HepG2 (cell line): ENCODE results near the gene KRTAP5-10. TPM values are rescaled to one million over a fixed set of nuclear protein-coding genes. Genes with fewer than 3 reads are reported as not detected.

Experiments
- ATAC-seq: fragments of 200-7000 bp; cut with Tn5 transposase; 3 replicates; pipeline ENCODE4 v1.9.1; 2020; ENCODE audit warnings: mild to moderate bottlenecking, moderate library complexity
- BruUV-seq: library from RNA; stranded (reverse); fragments of 400-500 nt; replicated peaks from 2 replicates; lab custom pipeline; 2021; lab: Mats Ljungman, UMichigan
- CTCF ChIA-PET: fragments of 300-600 bp; formaldehyde crosslinking; extraction: SDS; loops from one replicate; lab custom pipeline; 2021; ENCODE audit warnings: low total read pairs, inconsistent platforms, low intra/inter-chr PET ratio; lab: Yijun Ruan, JAX
- POLR2A ChIA-PET: fragments of 350-600 bp; sonication (Branson Sonifier 250); formaldehyde crosslinking; loops from one replicate; lab custom pipeline; 2020; ENCODE audit warnings: antibody characterized with exemption, inconsistent platforms; lab: Yijun Ruan, JAX
- DNase-seq: peaks from one replicate; pipeline ENCODE4 v3.0.0-alpha.2; 2015; ENCODE audit warnings: low spot score
- FAIRE-seq: peaks from 3 replicates; lab custom pipeline; 2011; peaks lifted over from hg19 to GRCh38; lab: Jason Lieb, UNC
- H2AFZ ChIP-seq: one replicate; pipeline ENCODE4 v1.6.1; 2011; ENCODE audit warnings: low read length, inconsistent platforms
- H3K27ac ChIP-seq: fragments of 300-600 bp; 3 replicates; pipeline ENCODE4 v1.8.0; 2011; ENCODE audit warnings: mixed run types, mild to moderate bottlenecking, mixed read lengths, low read length, inconsistent platforms; ENCODE audit not compliant: insufficient read depth; ENCODE audit errors: extremely low read length
- H3K27me3 ChIP-seq, 2 experiments: fragments of 200-600 bp in 1 of 2; 2 replicates in 1 of 2; 3 replicates in 1 of 2; pipeline versions ENCODE4 v1.6.0 to v1.8.0; 2011; ENCODE audit warnings: low read length in 2 of 2, mild to moderate bottlenecking in 2 of 2, moderate library complexity in 2 of 2, inconsistent platforms in 1 of 2; ENCODE audit not compliant: insufficient read depth in 2 of 2, control insufficient read depth in 1 of 2
- H3K36me3 ChIP-seq, 2 experiments: fragments of 200-600 bp in 1 of 2; replicated peaks in 1 of 2; 2 replicates in 1 of 2; 3 replicates in 1 of 2; pipeline versions ENCODE4 v1.5.1 to v1.8.0; 2011; ENCODE audit warnings: low read length in 2 of 2, inconsistent platforms in 1 of 2; ENCODE audit not compliant: insufficient read depth in 2 of 2, control insufficient read depth in 1 of 2
- H3K4me1 ChIP-seq: 2 replicates; pipeline ENCODE4 v1.5.1; 2012; ENCODE audit warnings: low read length, inconsistent platforms; ENCODE audit not compliant: insufficient read depth
- H3K4me2 ChIP-seq: 2 replicates; pipeline ENCODE4 v1.6.0; 2011; ENCODE audit warnings: low read depth, low read length, inconsistent platforms
- H3K4me3 ChIP-seq, 3 experiments: fragments of 200-600 bp in 1 of 3; sonication (generic), shearing (Covaris generic) in 1 of 3; replicated peaks in 1 of 3; 2 replicates each; pipeline ENCODE4 v1.5.1; 2011 to 2016; ENCODE audit warnings: low read length in 3 of 3, inconsistent platforms in 2 of 3, low read depth in 2 of 3, mild to moderate bottlenecking in 2 of 3, control low read depth in 1 of 3, mixed read lengths in 1 of 3; ENCODE audit not compliant: insufficient read depth in 1 of 3
- H3K79me2 ChIP-seq: one replicate; pipeline ENCODE4 v1.6.1; 2011; ENCODE audit warnings: low read length, inconsistent platforms; ENCODE audit not compliant: insufficient read depth
- H3K9ac ChIP-seq: 2 replicates; pipeline ENCODE4 v1.6.0; 2011; ENCODE audit warnings: mild to moderate bottlenecking, low read depth, low read length, inconsistent platforms; ENCODE audit not compliant: insufficient read depth
- H3K9me3 ChIP-seq: 2 replicates; pipeline ENCODE4 v1.5.1; 2012; ENCODE audit warnings: mild to moderate bottlenecking, low read length
- H4K20me1 ChIP-seq: 2 replicates; pipeline ENCODE4 v1.6.0; 2011; ENCODE audit warnings: inconsistent platforms, mild to moderate bottlenecking, low read length, moderate library complexity; ENCODE audit not compliant: insufficient read depth
- CREM ChIP-seq, 2 experiments: sonication (generic) in 1 of 2; formaldehyde crosslinking in 1 of 2; IDR thresholded peaks; 2 replicates each; pipeline versions ENCODE4 v1.4.0 to v1.6.1; 2016 to 2020; ENCODE audit warnings: antibody characterized with exemption in 1 of 2, mild to moderate bottlenecking in 1 of 2, missing genetic modification reagents in 1 of 2
- EED ChIP-seq: sonication (generic); formaldehyde crosslinking; IDR thresholded peaks from 2 replicates; pipeline ENCODE4 v1.5.0; 2020; ENCODE audit warnings: mild to moderate bottlenecking, missing genetic modification reagents
- GATAD1 ChIP-seq: IDR thresholded peaks from 2 replicates; pipeline ENCODE4 v1.6.1; 2016; ENCODE audit warnings: missing genetic modification reagents, missing compliant biosample characterization
- HMG20A ChIP-seq: IDR thresholded peaks from 2 replicates; pipeline ENCODE4 v1.6.1; 2016; ENCODE audit warnings: borderline replicate concordance
- PRDM4 ChIP-seq: sonication (generic); formaldehyde crosslinking; IDR thresholded peaks from 2 replicates; pipeline ENCODE4 v1.9.0; 2021; ENCODE audit warnings: missing genetic modification reagents, borderline replicate concordance
- ZNF619 ChIP-seq: sonication (generic); formaldehyde crosslinking; IDR thresholded peaks from 2 replicates; pipeline ENCODE4 v1.4.0; 2020; ENCODE audit warnings: mild to moderate bottlenecking, missing genetic modification reagents
- WGBS: methylation state at CpG from one replicate; pipeline ENCODE4 v1.1.6; 2017; ENCODE audit warnings: low lambda C conversion rate; 5-methylcytosine and 5-hydroxymethylcytosine counted together
- in situ Hi-C: cut with HindIII; loops from 2 replicates; pipeline ENCODE4 v1.10.0; 2017; ENCODE audit warnings: low pct_unique_long_range_greater_than_20kb; ENCODE audit not compliant: extremely low pct_ligation_motif_present
- intact Hi-C: fragments of 100-400 bp; cut with micrococcal nuclease; formaldehyde crosslinking; loops from one replicate; pipeline ENCODE4 v1.10.0; 2022; ENCODE audit not compliant: unreplicated experiment
- polyA plus RNA-seq, 8 experiments: library from polyadenylated mRNA; depleted of rRNA in 3 of 8; stranded (reverse) in 7 of 8; unstranded in 1 of 8; fragments of >200 nt; fragmentation: Illumina TruSeq in 4 of 8; extraction: Trizol in 4 of 8; gene quantifications; 2 replicates each; pipeline versions ENCODE4 v1.2.1 to v1.2.3, GENCODE V29; 2011 to 2016; ENCODE audit warnings: low read depth in 4 of 8, missing spikeins in 1 of 8, mixed read lengths in 1 of 8; ENCODE audit not compliant: insufficient read depth in 1 of 8
- total RNA-seq, 5 experiments: library from RNA; depleted of rRNA; stranded (reverse); fragments of >200 nt; fragmentation: Illumina TruSeq; extraction: Trizol; gene quantifications; 2 replicates each; pipeline ENCODE4 v1.2.3, GENCODE V29; 2016; ENCODE audit warnings: low read depth in 1 of 5
- TF ChIP-seq, protein P1 (sequence below): sonication (generic); formaldehyde crosslinking; IDR thresholded peaks from 2 replicates; pipeline ENCODE4 v1.5.0; 2020; ENCODE audit warnings: missing genetic modification reagents
- TF ChIP-seq, protein P2 (sequence below): sonication (generic); formaldehyde crosslinking; IDR thresholded peaks from 2 replicates; pipeline ENCODE4 v1.8.0; 2022; ENCODE audit warnings: missing genetic modification reagents, mild to moderate bottlenecking, moderate library complexity, borderline replicate concordance
- TF ChIP-seq, protein P3 (sequence below): IDR thresholded peaks from 2 replicates; pipeline ENCODE4 v1.6.1; 2016
- TF ChIP-seq, protein P4 (sequence below): fragments of 450-650 bp; IDR thresholded peaks from 2 replicates; pipeline ENCODE4 v1.6.1; 2017; ENCODE audit warnings: mild to moderate bottlenecking

The KRTAP5-10 gene
- total and polyA plus RNA-seq, 2 of the 13 experiments (the other 11 are each of a cell fraction or from before 2014, with no cell fraction given) = not detected

- TF ChIP-seq, protein P1, sequence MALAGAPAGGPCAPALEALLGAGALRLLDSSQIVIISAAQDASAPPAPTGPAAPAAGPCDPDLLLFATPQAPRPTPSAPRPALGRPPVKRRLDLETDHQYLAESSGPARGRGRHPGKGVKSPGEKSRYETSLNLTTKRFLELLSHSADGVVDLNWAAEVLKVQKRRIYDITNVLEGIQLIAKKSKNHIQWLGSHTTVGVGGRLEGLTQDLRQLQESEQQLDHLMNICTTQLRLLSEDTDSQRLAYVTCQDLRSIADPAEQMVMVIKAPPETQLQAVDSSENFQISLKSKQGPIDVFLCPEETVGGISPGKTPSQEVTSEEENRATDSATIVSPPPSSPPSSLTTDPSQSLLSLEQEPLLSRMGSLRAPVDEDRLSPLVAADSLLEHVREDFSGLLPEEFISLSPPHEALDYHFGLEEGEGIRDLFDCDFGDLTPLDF (CRISPR knock-in tag) = no peak
- TF ChIP-seq PRDM4 (CRISPR knock-in tag) = no peak
These were observed 22.2 kb upstream of the KRTAP5-10 start (continued) for GRCh38 chr11:71542879-71543777.

- FAIRE-seq (no peak), DNase-seq (no peak), ATAC-seq (no peak)
- no peaks in the 10 kb centered on the region for H3K27me3 ChIP-seq
- H3K9me3 ChIP-seq = no peaks in the 10 kb centered on the region
- H3K36me3 ChIP-seq = no peaks in the 10 kb centered on the region
- no peak overlapping the region for H3K27ac ChIP-seq
- WGBS = 90% methylated on average over 8 of the region's 8 CpGs
- H3K4me2 ChIP-seq = no peak overlapping the region
- peaks cover 95% of the 10 kb centered on the region for H3K4me1 ChIP-seq
- H2AFZ ChIP-seq = no peak overlapping the region
- ChIA-PET POLR2A (interaction anchor here (1.9 kb wide), 1 partner anchor 10 kb away, joined by 7 read pairs; no protein-coding TSS in a partner anchor), CTCF (no interaction called here)
- no peaks in the 10 kb centered on the region for H3K79me2 ChIP-seq
- no peaks in the 10 kb centered on the region for H4K20me1 ChIP-seq
- H3K9ac ChIP-seq = no peak overlapping the region
- in situ Hi-C loops = no loop called here
- no peak overlapping the region for H3K4me3 ChIP-seq
- BruUV-seq = no TSS peak
- intact Hi-C loops = no loop called here
- TF ChIP-seq EED (no peak), CREM (IDR thresholded peaks at IDR 0.05) (no peak), CREM (CRISPR knock-in tag; IDR thresholded peaks at IDR 0.05) (no peak), GATAD1 (no peak), ZNF619 (no peak), HMG20A (CRISPR knock-in tag) (no peak)
- TF ChIP-seq, protein P2, sequence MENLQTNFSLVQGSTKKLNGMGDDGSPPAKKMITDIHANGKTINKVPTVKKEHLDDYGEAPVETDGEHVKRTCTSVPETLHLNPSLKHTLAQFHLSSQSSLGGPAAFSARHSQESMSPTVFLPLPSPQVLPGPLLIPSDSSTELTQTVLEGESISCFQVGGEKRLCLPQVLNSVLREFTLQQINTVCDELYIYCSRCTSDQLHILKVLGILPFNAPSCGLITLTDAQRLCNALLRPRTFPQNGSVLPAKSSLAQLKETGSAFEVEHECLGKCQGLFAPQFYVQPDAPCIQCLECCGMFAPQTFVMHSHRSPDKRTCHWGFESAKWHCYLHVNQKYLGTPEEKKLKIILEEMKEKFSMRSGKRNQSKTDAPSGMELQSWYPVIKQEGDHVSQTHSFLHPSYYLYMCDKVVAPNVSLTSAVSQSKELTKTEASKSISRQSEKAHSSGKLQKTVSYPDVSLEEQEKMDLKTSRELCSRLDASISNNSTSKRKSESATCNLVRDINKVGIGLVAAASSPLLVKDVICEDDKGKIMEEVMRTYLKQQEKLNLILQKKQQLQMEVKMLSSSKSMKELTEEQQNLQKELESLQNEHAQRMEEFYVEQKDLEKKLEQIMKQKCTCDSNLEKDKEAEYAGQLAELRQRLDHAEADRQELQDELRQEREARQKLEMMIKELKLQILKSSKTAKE (CRISPR knock-in tag) = no peak
- TF ChIP-seq, protein P3, sequence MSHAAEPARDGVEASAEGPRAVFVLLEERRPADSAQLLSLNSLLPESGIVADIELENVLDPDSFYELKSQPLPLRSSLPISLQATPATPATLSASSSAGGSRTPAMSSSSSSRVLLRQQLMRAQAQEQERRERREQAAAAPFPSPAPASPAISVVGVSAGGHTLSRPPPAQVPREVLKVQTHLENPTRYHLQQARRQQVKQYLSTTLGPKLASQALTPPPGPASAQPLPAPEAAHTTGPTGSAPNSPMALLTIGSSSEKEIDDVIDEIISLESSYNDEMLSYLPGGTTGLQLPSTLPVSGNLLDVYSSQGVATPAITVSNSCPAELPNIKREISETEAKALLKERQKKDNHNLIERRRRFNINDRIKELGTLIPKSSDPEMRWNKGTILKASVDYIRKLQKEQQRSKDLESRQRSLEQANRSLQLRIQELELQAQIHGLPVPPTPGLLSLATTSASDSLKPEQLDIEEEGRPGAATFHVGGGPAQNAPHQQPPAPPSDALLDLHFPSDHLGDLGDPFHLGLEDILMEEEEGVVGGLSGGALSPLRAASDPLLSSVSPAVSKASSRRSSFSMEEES = no peak
- TF ChIP-seq, protein P4, sequence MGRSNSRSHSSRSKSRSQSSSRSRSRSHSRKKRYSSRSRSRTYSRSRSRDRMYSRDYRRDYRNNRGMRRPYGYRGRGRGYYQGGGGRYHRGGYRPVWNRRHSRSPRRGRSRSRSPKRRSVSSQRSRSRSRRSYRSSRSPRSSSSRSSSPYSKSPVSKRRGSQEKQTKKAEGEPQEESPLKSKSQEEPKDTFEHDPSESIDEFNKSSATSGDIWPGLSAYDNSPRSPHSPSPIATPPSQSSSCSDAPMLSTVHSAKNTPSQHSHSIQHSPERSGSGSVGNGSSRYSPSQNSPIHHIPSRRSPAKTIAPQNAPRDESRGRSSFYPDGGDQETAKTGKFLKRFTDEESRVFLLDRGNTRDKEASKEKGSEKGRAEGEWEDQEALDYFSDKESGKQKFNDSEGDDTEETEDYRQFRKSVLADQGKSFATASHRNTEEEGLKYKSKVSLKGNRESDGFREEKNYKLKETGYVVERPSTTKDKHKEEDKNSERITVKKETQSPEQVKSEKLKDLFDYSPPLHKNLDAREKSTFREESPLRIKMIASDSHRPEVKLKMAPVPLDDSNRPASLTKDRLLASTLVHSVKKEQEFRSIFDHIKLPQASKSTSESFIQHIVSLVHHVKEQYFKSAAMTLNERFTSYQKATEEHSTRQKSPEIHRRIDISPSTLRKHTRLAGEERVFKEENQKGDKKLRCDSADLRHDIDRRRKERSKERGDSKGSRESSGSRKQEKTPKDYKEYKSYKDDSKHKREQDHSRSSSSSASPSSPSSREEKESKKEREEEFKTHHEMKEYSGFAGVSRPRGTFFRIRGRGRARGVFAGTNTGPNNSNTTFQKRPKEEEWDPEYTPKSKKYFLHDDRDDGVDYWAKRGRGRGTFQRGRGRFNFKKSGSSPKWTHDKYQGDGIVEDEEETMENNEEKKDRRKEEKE = no peak
These were observed 21.5 kb upstream of the KRTAP5-10 start for GRCh38 chr11:71543866-71544265.
